Measurements from ENCODE around the gene NUP210. TPM values are rescaled to one million over a fixed set of nuclear protein-coding genes. Genes with fewer than 3 reads are reported as not detected.

The NUP210 gene
- polyA plus RNA-seq, 1 of the 3 experiments (the other 2 are of a cell fraction), result 1.8 TPM

DNA sequence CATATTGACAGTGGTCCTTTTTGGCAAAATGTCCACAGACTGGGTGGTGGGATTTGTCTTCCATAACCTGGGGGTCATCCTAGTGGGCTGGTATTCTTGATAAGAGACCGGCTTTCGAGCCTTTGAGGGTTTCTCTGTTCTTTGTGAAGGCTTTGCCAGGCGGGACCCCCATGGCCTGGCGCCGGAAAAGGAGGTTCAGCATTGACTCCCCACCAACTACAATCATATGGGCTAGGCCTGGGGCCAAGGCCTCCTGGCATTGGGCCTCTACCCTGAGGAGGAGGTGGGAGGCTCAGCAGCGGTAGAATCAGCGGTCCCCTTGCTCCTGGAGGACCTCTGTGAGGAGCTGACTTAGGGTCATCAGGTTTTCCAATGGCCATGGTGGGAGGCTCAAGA lies 40.2 kb upstream of the NUP210 start:
- no peak for DNase-seq
- no peak overlapping the region for H3K4me2 ChIP-seq
- no peaks in the 10 kb centered on the region for H3K36me3 ChIP-seq (replicated peaks in 1 of 2; ENCODE audit: control insufficient read depth in 1 of 2, insufficient read depth in 2 of 2, low read length in 1 of 2)
- no peaks in the 10 kb centered on the region for H3K79me2 ChIP-seq (ENCODE audit: insufficient read depth)
- H4K20me1 ChIP-seq (ENCODE audit: insufficient read depth), result no peaks in the 10 kb centered on the region
- CTCF ChIA-PET, result interaction anchor here (0.9 to 5.2 kb wide), 4 partner anchors 8 to 369 kb away, joined by 3 to 47 read pairs (median 12); no protein-coding TSS in a partner anchor
- no peaks in the 10 kb centered on the region for H3K4me1 ChIP-seq (ENCODE audit: control insufficient read depth in 1 of 2, insufficient read depth in 2 of 2, low read depth in 1 of 2, low read length in 1 of 2)
- no peak overlapping the region for H3K27ac ChIP-seq (ENCODE audit: low read depth in 2 of 2, low read length in 1 of 2)
- 70% methylated on average over 2 of the region's 7 CpGs for WGBS (ENCODE audit: low lambda C conversion rate)
- TF ChIP-seq EP300 (IDR thresholded peaks at IDR 0.05; ENCODE audit: borderline replicate concordance in 1 of 2, low read depth in 1 of 2, low read length in 1 of 2) (no peak), YY1 (IDR thresholded peaks at IDR 0.05; ENCODE audit: low read depth) (no peak), FOSL2 (IDR thresholded peaks at IDR 0.05; ENCODE audit: borderline replicate concordance, low read depth) (no peak), RAD21 (IDR thresholded peaks at IDR 0.05; ENCODE audit: low read length) (no peak), IRF3 (IDR thresholded peaks at IDR 0.05; ENCODE audit: low read depth, low read length) (no peak), ELF1 (IDR thresholded peaks at IDR 0.05) (no peak), TCF12 (IDR thresholded peaks at IDR 0.05) (no peak), POLR2AphosphoS5 (IDR thresholded peaks at IDR 0.05; ENCODE audit: low read depth, low read length) (no peak), TEAD4 (IDR thresholded peaks at IDR 0.05; ENCODE audit: borderline replicate concordance, insufficient read depth) (no peak), SMC3 (IDR thresholded peaks at IDR 0.05; ENCODE audit: low read depth, low read length) (no peak), GATA2 (CRISPR knock-in tag; IDR thresholded peaks at IDR 0.05) (no peak)
- TF ChIP-seq, protein P1, sequence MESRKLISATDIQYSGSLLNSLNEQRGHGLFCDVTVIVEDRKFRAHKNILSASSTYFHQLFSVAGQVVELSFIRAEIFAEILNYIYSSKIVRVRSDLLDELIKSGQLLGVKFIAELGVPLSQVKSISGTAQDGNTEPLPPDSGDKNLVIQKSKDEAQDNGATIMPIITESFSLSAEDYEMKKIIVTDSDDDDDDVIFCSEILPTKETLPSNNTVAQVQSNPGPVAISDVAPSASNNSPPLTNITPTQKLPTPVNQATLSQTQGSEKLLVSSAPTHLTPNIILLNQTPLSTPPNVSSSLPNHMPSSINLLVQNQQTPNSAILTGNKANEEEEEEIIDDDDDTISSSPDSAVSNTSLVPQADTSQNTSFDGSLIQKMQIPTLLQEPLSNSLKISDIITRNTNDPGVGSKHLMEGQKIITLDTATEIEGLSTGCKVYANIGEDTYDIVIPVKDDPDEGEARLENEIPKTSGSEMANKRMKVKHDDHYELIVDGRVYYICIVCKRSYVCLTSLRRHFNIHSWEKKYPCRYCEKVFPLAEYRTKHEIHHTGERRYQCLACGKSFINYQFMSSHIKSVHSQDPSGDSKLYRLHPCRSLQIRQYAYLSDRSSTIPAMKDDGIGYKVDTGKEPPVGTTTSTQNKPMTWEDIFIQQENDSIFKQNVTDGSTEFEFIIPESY (IDR thresholded peaks at IDR 0.05; ENCODE audit: borderline replicate concordance, low read depth), result no peak
- TF ChIP-seq, protein P2, sequence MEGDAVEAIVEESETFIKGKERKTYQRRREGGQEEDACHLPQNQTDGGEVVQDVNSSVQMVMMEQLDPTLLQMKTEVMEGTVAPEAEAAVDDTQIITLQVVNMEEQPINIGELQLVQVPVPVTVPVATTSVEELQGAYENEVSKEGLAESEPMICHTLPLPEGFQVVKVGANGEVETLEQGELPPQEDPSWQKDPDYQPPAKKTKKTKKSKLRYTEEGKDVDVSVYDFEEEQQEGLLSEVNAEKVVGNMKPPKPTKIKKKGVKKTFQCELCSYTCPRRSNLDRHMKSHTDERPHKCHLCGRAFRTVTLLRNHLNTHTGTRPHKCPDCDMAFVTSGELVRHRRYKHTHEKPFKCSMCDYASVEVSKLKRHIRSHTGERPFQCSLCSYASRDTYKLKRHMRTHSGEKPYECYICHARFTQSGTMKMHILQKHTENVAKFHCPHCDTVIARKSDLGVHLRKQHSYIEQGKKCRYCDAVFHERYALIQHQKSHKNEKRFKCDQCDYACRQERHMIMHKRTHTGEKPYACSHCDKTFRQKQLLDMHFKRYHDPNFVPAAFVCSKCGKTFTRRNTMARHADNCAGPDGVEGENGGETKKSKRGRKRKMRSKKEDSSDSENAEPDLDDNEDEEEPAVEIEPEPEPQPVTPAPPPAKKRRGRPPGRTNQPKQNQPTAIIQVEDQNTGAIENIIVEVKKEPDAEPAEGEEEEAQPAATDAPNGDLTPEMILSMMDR (IDR thresholded peaks at IDR 0.05), result no peak
- H3K9ac ChIP-seq, result no peak overlapping the region
- H3K9me2 ChIP-seq, result no peaks in the 10 kb centered on the region
- H3F3A ChIP-seq (replicated peaks; ENCODE audit: insufficient read depth), result no peaks in the 10 kb centered on the region
- no peaks in the 10 kb centered on the region for H3K9me3 ChIP-seq
- peaks cover 6% of the 10 kb centered on the region; the same call in 1 of the 2 replicates for H3K27me3 ChIP-seq (ENCODE audit: insufficient read depth)
- H3K4me3 ChIP-seq (ENCODE audit: low read depth in 2 of 2, low read length in 1 of 2), result no peak overlapping the region
- POLR2A ChIA-PET, result no interaction called here
- H2AFZ ChIP-seq (ENCODE audit: low read depth), result no peak overlapping the region

Data from SK-N-SH (cell line).